Transverse colon (tissue), 4 donors: ENCODE data around the gene RAMACL. TPM values are rescaled to one million over a fixed set of nuclear protein-coding genes. Genes with fewer than 3 reads are reported as not detected.

Source experiments
- DNase-seq: peaks from one replicate; pipeline ENCODE4 v3.0.0-alpha.2; 2019
- H3K27ac ChIP-seq, 4 donors: fragments of 200-600 bp; sonication (generic); 2 replicates each; pipeline ENCODE4 v1.5.1; 2016 to 2018; ENCODE audit warnings: inconsistent platforms in 4 of 4
- H3K27me3 ChIP-seq: fragments of 200-600 bp; sonication (generic); 2 replicates; pipeline ENCODE4 v1.5.1; 2017; ENCODE audit warnings: inconsistent platforms
- H3K36me3 ChIP-seq, 4 donors: fragments of 200-600 bp; sonication (generic); 2 replicates each; pipeline ENCODE4 v1.5.1; 2017 to 2019; ENCODE audit warnings: inconsistent platforms in 4 of 4
- H3K4me1 ChIP-seq, 4 donors: fragments of 200-600 bp; sonication (generic); 2 replicates each; pipeline ENCODE4 v1.5.1; 2017 to 2020; ENCODE audit warnings: inconsistent platforms in 4 of 4
- H3K4me3 ChIP-seq, 4 donors: fragments of 200-600 bp; sonication (generic); 1 replicate in 1 of 4; 2 replicates in 3 of 4; pipeline versions ENCODE4 v1.5.1 to v1.6.1; 2017 to 2019; ENCODE audit warnings: inconsistent platforms in 4 of 4
- H3K9me3 ChIP-seq, 2 donors: fragments of 200-600 bp; sonication (generic); 2 replicates each; pipeline ENCODE4 v1.5.1; 2017 to 2019; ENCODE audit warnings: inconsistent platforms in 2 of 2
- EP300 ChIP-seq: sonication (generic); formaldehyde crosslinking; IDR thresholded peaks from one replicate; pipeline ENCODE4 v1.6.1; 2017; ENCODE audit warnings: antibody characterized with exemption, low read depth
- POLR2A ChIP-seq: fragments of 450-650 bp; IDR thresholded peaks from one replicate; pipeline ENCODE4 v1.6.1; 2016; ENCODE audit warnings: antibody characterized with exemption, mild to moderate bottlenecking, moderate library complexity
- POLR2AphosphoS5 ChIP-seq, 3 donors: sonication (generic); formaldehyde crosslinking; IDR thresholded peaks; one replicate each; pipeline ENCODE4 v1.6.1; 2016; ENCODE audit warnings: antibody characterized with exemption in 3 of 3
- WGBS, 2 donors: methylation state at CpG; one replicate each; pipeline ENCODE4 v1.1.5; 2018; ENCODE audit warnings: low coverage in 1 of 2; 5-methylcytosine and 5-hydroxymethylcytosine counted together
- in situ Hi-C, 4 donors: fragments of 200-750 bp; cut with MboI; loops; one replicate each; pipeline versions ENCODE4 v1.15.0 to v1.15.1; 2017; ENCODE audit warnings: low sequenced_read_pairs in 3 of 4, low pct_ligation_motif_present in 1 of 4, low pct_unique_long_range_greater_than_20kb in 1 of 4
- intact Hi-C: fragments of 100-400 bp; cut with DNase I; formaldehyde crosslinking; loops from one replicate; pipeline ENCODE4 v1.15.1; 2023; ENCODE audit warnings: low total_unique reads
- total RNA-seq, 4 donors: library from RNA; depleted of rRNA; stranded (reverse); fragments of >200 nt; gene quantifications; one replicate each; pipeline ENCODE4 v1.1.0, GENCODE V29; 2016
- TF ChIP-seq, protein P1 (sequence below), 5 experiments: fragments of 200-600 bp in 3 of 5; fragments of 450-650 bp in 2 of 5; sonication (generic) in 3 of 5; IDR thresholded peaks; 1 replicate in 2 of 5; 2 replicates in 3 of 5; pipeline ENCODE4 v1.5.1; 2016 to 2017; ENCODE audit warnings: antibody characterized with exemption in 5 of 5, inconsistent platforms in 3 of 5, mild to moderate bottlenecking in 2 of 5, moderate library complexity in 1 of 5

RAMACL gene
- total RNA-seq, 4 donors from 2014 or later, result 0.95 to 1.2 (median 1.2) TPM; not detected in 1

DNA sequence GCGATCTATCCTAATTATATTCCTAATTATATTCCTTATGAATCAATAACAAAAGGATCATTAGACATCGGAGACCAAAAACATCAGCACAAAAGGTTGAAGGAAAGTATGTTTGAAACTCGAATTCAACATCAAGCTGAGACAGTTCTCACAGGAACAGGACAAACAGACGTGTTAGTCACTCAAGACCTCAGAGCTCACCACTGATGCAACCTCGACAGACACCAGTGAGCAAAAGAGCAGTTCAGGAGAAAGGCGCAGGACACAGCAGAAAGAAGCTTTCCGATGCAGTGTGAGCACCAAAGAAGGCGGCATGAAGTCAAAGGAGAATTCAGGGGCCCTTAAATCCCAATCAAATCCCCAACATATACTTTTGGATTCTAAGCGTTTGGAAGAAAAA, 6.3 kb upstream of the RAMACL start:
- Histone ChIP-seq H3K9me3 (no peaks in the 10 kb centered on the region), H3K4me3 (no peak overlapping the region), H3K4me1 (peaks cover 0 to 20% (median 4%) of the 10 kb centered on the region in 4 donors), H3K27me3 (no peaks in the 10 kb centered on the region), H3K27ac (no peak overlapping the region), H3K36me3 (no peaks in the 10 kb centered on the region)
- intact Hi-C loops, result no loop called here
- WGBS, 2 donors, result 82 to 86% methylated on average over 5 to 9 of the region's 9 CpGs
- in situ Hi-C loops, result no loop called here
- TF ChIP-seq, protein P1, sequence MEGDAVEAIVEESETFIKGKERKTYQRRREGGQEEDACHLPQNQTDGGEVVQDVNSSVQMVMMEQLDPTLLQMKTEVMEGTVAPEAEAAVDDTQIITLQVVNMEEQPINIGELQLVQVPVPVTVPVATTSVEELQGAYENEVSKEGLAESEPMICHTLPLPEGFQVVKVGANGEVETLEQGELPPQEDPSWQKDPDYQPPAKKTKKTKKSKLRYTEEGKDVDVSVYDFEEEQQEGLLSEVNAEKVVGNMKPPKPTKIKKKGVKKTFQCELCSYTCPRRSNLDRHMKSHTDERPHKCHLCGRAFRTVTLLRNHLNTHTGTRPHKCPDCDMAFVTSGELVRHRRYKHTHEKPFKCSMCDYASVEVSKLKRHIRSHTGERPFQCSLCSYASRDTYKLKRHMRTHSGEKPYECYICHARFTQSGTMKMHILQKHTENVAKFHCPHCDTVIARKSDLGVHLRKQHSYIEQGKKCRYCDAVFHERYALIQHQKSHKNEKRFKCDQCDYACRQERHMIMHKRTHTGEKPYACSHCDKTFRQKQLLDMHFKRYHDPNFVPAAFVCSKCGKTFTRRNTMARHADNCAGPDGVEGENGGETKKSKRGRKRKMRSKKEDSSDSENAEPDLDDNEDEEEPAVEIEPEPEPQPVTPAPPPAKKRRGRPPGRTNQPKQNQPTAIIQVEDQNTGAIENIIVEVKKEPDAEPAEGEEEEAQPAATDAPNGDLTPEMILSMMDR (IDR thresholded peaks at IDR 0.05), result no peak
- TF ChIP-seq EP300 (no peak), POLR2AphosphoS5 (IDR thresholded peaks at IDR 0.05) (no peak), POLR2A (no peak)
- DNase-seq, result no peak

DNA sequence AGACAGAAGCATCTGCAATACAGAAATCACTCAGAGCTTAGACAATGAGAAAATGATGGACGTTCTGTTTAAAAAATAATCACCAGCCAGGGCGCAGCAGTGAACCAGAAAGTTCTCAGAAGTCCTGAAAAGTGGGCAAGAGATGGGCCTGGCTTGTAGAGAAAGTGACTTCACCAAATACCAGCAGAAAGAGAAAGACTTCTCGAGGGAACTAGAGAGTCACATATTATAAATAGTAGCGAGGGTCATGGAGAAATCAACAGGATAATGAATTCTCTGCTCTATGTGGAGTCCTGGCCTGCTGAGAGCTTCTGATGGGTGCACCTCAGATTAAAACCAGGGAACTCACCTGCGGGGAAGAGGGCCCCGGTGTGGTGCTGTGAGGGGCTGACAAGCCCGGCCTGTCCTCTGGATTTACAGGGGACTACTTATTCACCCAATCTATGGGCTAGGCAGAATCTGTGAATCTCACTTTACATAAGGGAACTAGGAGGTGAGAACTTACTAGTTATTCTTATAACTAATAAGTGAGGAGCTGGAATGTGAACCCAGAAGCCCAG, 5.6 kb upstream of the RAMACL start:
- no peak overlapping the region for H3K27ac ChIP-seq
- H3K27me3 ChIP-seq, result no peaks in the 10 kb centered on the region

DNA sequence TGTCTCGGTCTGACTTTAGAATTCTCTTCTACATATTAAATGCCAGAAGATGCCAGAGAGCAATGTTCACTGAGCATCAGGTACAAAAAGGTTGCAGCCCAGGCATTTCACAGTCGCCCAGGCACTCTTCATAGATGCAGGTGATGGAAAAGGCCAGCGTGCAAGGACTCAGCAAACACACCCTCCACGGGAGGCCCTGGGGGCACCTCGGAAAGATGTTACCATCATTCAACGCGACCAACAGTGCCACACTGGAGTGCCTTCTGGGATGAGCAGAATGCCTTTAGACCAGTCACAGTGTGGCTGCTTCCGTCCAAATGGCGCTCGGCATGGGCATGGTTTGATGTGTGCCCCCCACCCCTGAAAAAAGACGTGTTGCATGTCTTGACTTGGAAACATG, 4.5 kb upstream of the RAMACL start:
- in situ Hi-C loops (no loop called here), intact Hi-C loops (no loop called here)
- H3K4me1 ChIP-seq, result peaks cover 0 to 20% (median 4%) of the 10 kb centered on the region in 4 donors
- H3K9me3 ChIP-seq, result no peaks in the 10 kb centered on the region
- H3K27me3 ChIP-seq, result no peaks in the 10 kb centered on the region
- no peak overlapping the region for H3K27ac ChIP-seq
- no peak for DNase-seq
- TF ChIP-seq EP300 (no peak), POLR2A (no peak), POLR2AphosphoS5 (IDR thresholded peaks at IDR 0.05) (no peak)
- TF ChIP-seq, protein P1 (IDR thresholded peaks at IDR 0.05), result no peak
- whole genome bisulfite sequencing, 2 donors, result 92 to 100% methylated on average over 1 to 11 of the region's 11 CpGs
- no peaks in the 10 kb centered on the region for H3K36me3 ChIP-seq
- H3K4me3 ChIP-seq, result no peak overlapping the region

More for the DNA sequence above, 5.6 kb upstream of the RAMACL start:
- intact Hi-C loops (no loop called here), in situ Hi-C loops (no loop called here)
- DNase-seq, result no peak
- H3K9me3 ChIP-seq, result no peaks in the 10 kb centered on the region
- H3K4me3 ChIP-seq, result no peak overlapping the region
- TF ChIP-seq POLR2AphosphoS5 (IDR thresholded peaks at IDR 0.05) (no peak), EP300 (no peak), POLR2A (no peak)
- TF ChIP-seq, protein P1 (IDR thresholded peaks at IDR 0.05), result no peak
- H3K36me3 ChIP-seq, result no peaks in the 10 kb centered on the region
- H3K4me1 ChIP-seq, result peaks cover 0 to 20% (median 4%) of the 10 kb centered on the region in 4 donors
- 84 to 92% methylated on average over 3 to 7 of the region's 7 CpGs for WGBS, 2 donors

DNA sequence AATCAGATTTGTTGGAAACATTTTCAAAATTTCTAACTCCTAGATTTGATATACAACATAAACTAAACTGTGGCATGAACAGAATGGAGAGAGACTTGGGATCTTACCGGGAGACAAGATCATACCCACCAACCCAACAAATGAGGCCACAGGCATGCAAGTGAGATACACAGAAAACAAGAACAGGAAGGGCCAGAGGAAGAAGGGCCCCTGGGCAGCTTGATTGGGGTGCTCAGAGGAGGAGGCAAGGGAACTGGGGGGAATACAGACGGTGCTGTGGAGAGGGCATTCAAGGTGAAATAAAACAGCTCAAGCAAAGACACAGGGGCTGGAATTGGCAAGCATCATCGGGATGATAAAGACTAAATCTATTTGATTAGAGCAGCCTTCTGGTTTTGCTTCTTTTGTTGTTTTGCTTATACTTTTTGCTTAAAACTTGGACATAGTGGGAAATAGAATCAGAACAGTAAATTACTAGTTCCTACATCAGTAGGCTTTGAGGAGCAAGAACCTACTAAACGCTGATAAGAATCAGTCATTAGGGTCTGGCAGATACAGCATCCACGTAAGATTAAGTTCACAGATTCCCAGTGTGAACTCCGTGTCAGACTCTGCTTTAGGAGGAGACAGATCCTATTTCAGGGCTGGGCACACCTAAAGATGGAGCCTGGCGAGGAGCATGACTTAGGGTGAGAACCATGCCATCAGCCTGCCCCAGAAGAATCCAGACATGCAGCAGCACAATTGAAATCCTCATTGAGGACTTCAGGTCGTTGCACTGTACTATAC, 3.5 kb upstream of the RAMACL start:
- DNase-seq, result no peak
- Histone ChIP-seq H3K36me3 (no peaks in the 10 kb centered on the region), H3K9me3 (no peaks in the 10 kb centered on the region), H3K4me1 (peaks cover 0 to 20% (median 4%) of the 10 kb centered on the region in 4 donors), H3K27me3 (no peaks in the 10 kb centered on the region), H3K27ac (no peak overlapping the region), H3K4me3 (no peak overlapping the region)
- intact Hi-C loops, result no loop called here
- 57 to 71% methylated on average over 5 to 8 of the region's 8 CpGs for WGBS, 2 donors
- in situ Hi-C loops, result no loop called here
- no peak for TF ChIP-seq EP300
- TF ChIP-seq POLR2A, result no peak
- TF ChIP-seq POLR2AphosphoS5 (IDR thresholded peaks at IDR 0.05), result no peak
- TF ChIP-seq, protein P1 (IDR thresholded peaks at IDR 0.05), result no peak
